DND-41 (cell line): Measurements from ENCODE around the gene KLK15.

ENCODE experiments used
- ATAC-seq: fragments of 200-7000 bp; cut with Tn5 transposase; 3 replicates; pipeline ENCODE4 v1.9.1; 2021; ENCODE audit warnings: low read depth; ENCODE audit not compliant: insufficient read depth
- DNase-seq: peaks from one replicate; pipeline ENCODE4 v3.0.0-alpha.2; 2020
- H2AFZ ChIP-seq: 2 replicates; pipeline ENCODE4 v1.6.0; 2012; ENCODE audit warnings: low read depth, low read length
- H3K27ac ChIP-seq: 2 replicates; pipeline ENCODE4 v1.5.1; 2012; ENCODE audit warnings: low read length, inconsistent platforms
- H3K27me3 ChIP-seq: fragments of 200-600 bp; sonication (generic); 2 replicates; pipeline ENCODE4 v1.6.0; 2012; ENCODE audit warnings: low read length, mild to moderate bottlenecking, inconsistent platforms; ENCODE audit not compliant: insufficient read depth, poor library complexity
- H3K36me3 ChIP-seq: 2 replicates; pipeline ENCODE4 v1.5.1; 2012; ENCODE audit warnings: low read length, inconsistent platforms; ENCODE audit not compliant: insufficient read depth
- H3K4me1 ChIP-seq: 2 replicates; pipeline ENCODE4 v1.5.1; 2012; ENCODE audit warnings: mild to moderate bottlenecking, low read length; ENCODE audit not compliant: insufficient read depth
- H3K4me2 ChIP-seq: 2 replicates; pipeline ENCODE4 v1.6.0; 2012; ENCODE audit warnings: mild to moderate bottlenecking, moderate library complexity, low read length, inconsistent platforms; ENCODE audit not compliant: insufficient read depth
- H3K4me3 ChIP-seq, 2 experiments: fragments of 200-600 bp in 1 of 2; shearing (Covaris generic) in 1 of 2; 2 replicates each; pipeline ENCODE4 v1.5.1; 2012 to 2016; ENCODE audit warnings: inconsistent platforms in 2 of 2, low read length in 2 of 2, mild to moderate bottlenecking in 2 of 2, low read depth in 1 of 2, moderate library complexity in 1 of 2
- H3K79me2 ChIP-seq: 2 replicates; pipeline ENCODE4 v1.6.0; 2012; ENCODE audit warnings: low read length, inconsistent platforms; ENCODE audit not compliant: insufficient read depth
- H3K9ac ChIP-seq: 2 replicates; pipeline ENCODE4 v1.6.0; 2012; ENCODE audit warnings: low read depth, mild to moderate bottlenecking, inconsistent platforms, low read length, moderate library complexity
- H3K9me3 ChIP-seq: 2 replicates; pipeline ENCODE4 v1.5.1; 2012; ENCODE audit warnings: low read length, moderate library complexity, mild to moderate bottlenecking, inconsistent platforms; ENCODE audit not compliant: insufficient read depth, severe bottlenecking
- H4K20me1 ChIP-seq: 2 replicates; pipeline ENCODE4 v1.6.0; 2012; ENCODE audit warnings: low read length; ENCODE audit not compliant: insufficient read depth
- CTCF ChIP-seq: IDR thresholded peaks from 2 replicates; pipeline ENCODE4 v1.5.1; 2012; ENCODE audit warnings: borderline replicate concordance, low read length, moderate library complexity, mild to moderate bottlenecking; ENCODE audit not compliant: poor library complexity, severe bottlenecking; ENCODE audit errors: extremely low read depth
- EZH2 ChIP-seq: IDR thresholded peaks from 3 replicates; pipeline ENCODE4 v1.6.1; 2012; ENCODE audit warnings: borderline replicate concordance, low read depth, mild to moderate bottlenecking, moderate library complexity, low read length, inconsistent platforms; ENCODE audit not compliant: severe bottlenecking

Gene KLK15

GRCh38 chr19:50808856-50809255 is 24.5 kb downstream of the KLK15 start:
- no peak overlapping the region for H3K4me2 ChIP-seq
- H3K4me1 ChIP-seq: peaks cover 10% of the 10 kb centered on the region
- H3K9ac ChIP-seq: no peak overlapping the region
- H3K27me3 ChIP-seq: no peaks in the 10 kb centered on the region
- H3K4me3 ChIP-seq: no peak overlapping the region
- no peak for DNase-seq
- H3K36me3 ChIP-seq: peaks cover under 1% of the 10 kb centered on the region; the same call in 1 of the 2 replicates
- H4K20me1 ChIP-seq: peaks cover 1% of the 10 kb centered on the region; the same call in 1 of the 2 replicates
- ATAC-seq: no peak
- no peak overlapping the region for H3K27ac ChIP-seq
- H3K9me3 ChIP-seq: no peaks in the 10 kb centered on the region
- peaks cover 10% of the 10 kb centered on the region for H3K79me2 ChIP-seq
- no peak for TF ChIP-seq EZH2
- no peak for TF ChIP-seq CTCF
- no peak overlapping the region for H2AFZ ChIP-seq

GRCh38 chr19:50804420-50805272 is 28.7 kb downstream of the KLK15 start:
- DNase-seq: peak; percentile 99
- Histone ChIP-seq H2AFZ (peak overlapping the region; percentile 91), H3K4me3 (peak overlapping the region; percentile 80 to 98), H3K27me3 (no peaks in the 10 kb centered on the region), H3K9me3 (no peaks in the 10 kb centered on the region), H3K9ac (peak overlapping the region; percentile 98), H3K27ac (peak overlapping the region; percentile 99), H4K20me1 (peaks cover 40% of the 10 kb centered on the region), H3K4me2 (peak overlapping the region; percentile 70), H3K36me3 (peaks cover 38% of the 10 kb centered on the region), H3K79me2 (peaks cover 50% of the 10 kb centered on the region), H3K4me1 (peaks cover 38% of the 10 kb centered on the region)
- TF ChIP-seq EZH2 (no peak), CTCF (no peak)
- ATAC-seq: peak; percentile 91

GRCh38 chr19:50803633-50804419 is 29.5 kb downstream of the KLK15 start:
- DNase-seq: no peak
- Histone ChIP-seq H3K4me2 (peak overlapping the region; percentile 80), H2AFZ (peak overlapping the region; percentile 91), H4K20me1 (peaks cover 48% of the 10 kb centered on the region), H3K9me3 (no peaks in the 10 kb centered on the region), H3K9ac (peak overlapping the region; percentile 98), H3K79me2 (peaks cover 58% of the 10 kb centered on the region), H3K27ac (peak overlapping the region; percentile 99), H3K27me3 (no peaks in the 10 kb centered on the region), H3K36me3 (peaks cover 46% of the 10 kb centered on the region), H3K4me1 (peaks cover 39% of the 10 kb centered on the region), H3K4me3 (peak overlapping the region; percentile 80 to 98)
- TF ChIP-seq EZH2 (no peak), CTCF (no peak)
- peak; percentile 48 for ATAC-seq
